ENCODE results near the gene CRIM1.

DNA sequence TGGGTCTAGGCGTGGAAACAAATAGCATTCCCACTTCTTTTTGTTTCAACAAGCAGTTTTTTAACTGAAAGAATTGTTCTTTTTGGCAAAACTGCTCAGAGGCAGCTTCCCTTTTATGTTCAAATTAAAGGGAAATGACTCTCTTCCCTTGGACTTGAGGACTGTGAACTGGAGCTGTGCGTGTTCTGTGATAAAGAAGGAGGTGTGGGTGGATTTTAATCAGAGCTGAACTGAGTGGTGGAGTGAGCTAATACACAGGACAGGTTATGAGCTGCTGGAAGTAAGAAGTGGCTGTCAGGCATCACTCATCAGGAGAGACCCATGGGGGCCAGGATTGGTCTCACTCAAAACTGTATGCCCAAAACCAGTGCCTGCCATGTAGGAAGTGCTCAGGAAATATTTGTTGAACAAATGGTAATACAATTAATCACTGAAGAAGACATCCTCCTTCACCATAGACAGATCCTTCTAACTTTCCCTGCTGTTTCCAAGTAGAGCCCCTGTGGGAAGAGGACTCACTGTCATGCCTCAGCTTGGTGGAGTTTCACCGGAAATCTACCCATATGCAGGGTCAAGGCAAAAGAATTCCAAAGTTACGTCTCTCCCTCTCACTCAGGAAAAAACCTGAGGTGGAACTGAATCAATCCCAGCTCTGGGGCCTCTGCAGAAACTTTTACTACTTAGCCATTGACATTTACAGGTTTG lies 186.5 kb downstream of the CRIM1 start:
- TF ChIP-seq CTCF (conservative IDR thresholded peaks at IDR 0.05) (no peak), ZFX (IDR thresholded peaks at IDR 0.05) (no peak)

Measured in C4-2B (cell line).